Suprapubic skin (tissue), 4 donors: ENCODE results near the gene UGT2A2. TPM values are rescaled to one million over a fixed set of nuclear protein-coding genes. Genes with fewer than 3 reads are reported as not detected.

Source experiments
- DNase-seq, 2 donors: peaks; one replicate each; pipeline ENCODE4 v3.0.0-alpha.2; 2019; ENCODE audit warnings: low spot score in 2 of 2
- H3K27ac ChIP-seq: fragments of 200-600 bp; sonication (generic); one replicate; pipeline ENCODE4 v1.5.1; 2019
- H3K27me3 ChIP-seq: fragments of 200-600 bp; sonication (generic); one replicate; pipeline ENCODE4 v1.5.1; 2019
- H3K36me3 ChIP-seq: fragments of 200-600 bp; sonication (generic); one replicate; pipeline ENCODE4 v1.5.1; 2019
- H3K4me1 ChIP-seq: fragments of 200-600 bp; sonication (generic); one replicate; pipeline ENCODE4 v1.5.1; 2019
- H3K4me3 ChIP-seq: fragments of 200-600 bp; sonication (generic); one replicate; pipeline ENCODE4 v1.5.1; 2019; ENCODE audit warnings: mild to moderate bottlenecking
- H3K9me3 ChIP-seq: fragments of 200-600 bp; sonication (generic); one replicate; pipeline ENCODE4 v1.5.1; 2019
- EP300 ChIP-seq: sonication (generic); formaldehyde crosslinking; IDR thresholded peaks from one replicate; pipeline ENCODE4 v1.6.1; 2017; ENCODE audit warnings: antibody characterized with exemption
- POLR2A ChIP-seq, 2 donors: fragments of 450-650 bp; IDR thresholded peaks; one replicate each; pipeline ENCODE4 v1.6.1; 2017; ENCODE audit warnings: antibody characterized with exemption in 2 of 2, mild to moderate bottlenecking in 2 of 2, moderate library complexity in 2 of 2
- POLR2AphosphoS5 ChIP-seq, 3 donors: sonication (generic); formaldehyde crosslinking; IDR thresholded peaks; one replicate each; pipeline ENCODE4 v1.6.1; 2017; ENCODE audit warnings: antibody characterized with exemption in 3 of 3
- WGBS: methylation state at CpG from one replicate; pipeline ENCODE4 v1.1.5; 2018; 5-methylcytosine and 5-hydroxymethylcytosine counted together
- total RNA-seq, 4 donors: library from RNA; depleted of rRNA; stranded (reverse); fragments of >200 nt; gene quantifications; one replicate each; pipeline ENCODE4 v1.1.0, GENCODE V29; 2016
- TF ChIP-seq, protein P1 (sequence below), 2 donors: fragments of 200-600 bp in 1 of 2; fragments of 450-650 bp in 1 of 2; sonication (generic) in 1 of 2; IDR thresholded peaks; one replicate each; pipeline ENCODE4 v1.5.1; 2016 to 2019; ENCODE audit warnings: antibody characterized with exemption in 2 of 2, mild to moderate bottlenecking in 1 of 2, moderate library complexity in 1 of 2

UGT2A2 gene
- total RNA-seq, 4 donors from 2014 or later: not detected

DNA sequence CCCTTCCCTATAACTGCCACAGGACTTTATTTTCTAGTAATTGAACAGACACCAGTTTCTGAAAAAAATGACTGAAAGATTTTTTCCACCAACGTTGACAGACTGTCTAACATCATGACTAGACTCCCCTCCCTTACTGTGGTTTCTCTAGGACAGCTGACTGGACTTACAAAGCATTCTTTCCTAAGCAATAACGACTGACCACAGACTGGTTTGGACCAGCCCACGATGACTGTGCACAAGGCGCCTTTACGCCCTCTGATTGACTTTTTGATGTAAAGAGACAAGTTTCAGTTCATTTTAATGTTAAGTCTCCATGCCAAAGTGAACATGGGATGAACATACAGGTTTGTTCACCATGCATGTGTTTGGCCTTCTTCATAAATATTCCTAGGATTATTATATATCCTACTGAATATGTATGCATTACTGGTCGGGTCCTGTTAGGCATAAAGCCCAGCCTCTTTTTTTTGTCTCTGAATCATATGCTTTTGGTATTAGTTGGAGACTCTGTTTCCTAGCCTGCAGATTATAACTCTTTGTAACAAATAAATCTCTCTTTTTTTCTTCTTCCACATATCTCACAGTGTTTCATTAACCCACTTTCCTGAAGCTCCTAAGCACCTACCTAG lies 93.2 kb downstream of the UGT2A2 start:
- WGBS: 53% methylated on average over 6 of the region's 6 CpGs

More for the DNA sequence above, 93.2 kb downstream of the UGT2A2 start:
- DNase-seq: no peak
- Histone ChIP-seq H3K27me3 (no peaks in the 10 kb centered on the region), H3K27ac (no peak overlapping the region), H3K4me3 (no peak overlapping the region), H3K36me3 (no peaks in the 10 kb centered on the region), H3K4me1 (no peaks in the 10 kb centered on the region), H3K9me3 (no peaks in the 10 kb centered on the region)
- no peak for TF ChIP-seq POLR2AphosphoS5 (IDR thresholded peaks at IDR 0.05)
- TF ChIP-seq, protein P1, sequence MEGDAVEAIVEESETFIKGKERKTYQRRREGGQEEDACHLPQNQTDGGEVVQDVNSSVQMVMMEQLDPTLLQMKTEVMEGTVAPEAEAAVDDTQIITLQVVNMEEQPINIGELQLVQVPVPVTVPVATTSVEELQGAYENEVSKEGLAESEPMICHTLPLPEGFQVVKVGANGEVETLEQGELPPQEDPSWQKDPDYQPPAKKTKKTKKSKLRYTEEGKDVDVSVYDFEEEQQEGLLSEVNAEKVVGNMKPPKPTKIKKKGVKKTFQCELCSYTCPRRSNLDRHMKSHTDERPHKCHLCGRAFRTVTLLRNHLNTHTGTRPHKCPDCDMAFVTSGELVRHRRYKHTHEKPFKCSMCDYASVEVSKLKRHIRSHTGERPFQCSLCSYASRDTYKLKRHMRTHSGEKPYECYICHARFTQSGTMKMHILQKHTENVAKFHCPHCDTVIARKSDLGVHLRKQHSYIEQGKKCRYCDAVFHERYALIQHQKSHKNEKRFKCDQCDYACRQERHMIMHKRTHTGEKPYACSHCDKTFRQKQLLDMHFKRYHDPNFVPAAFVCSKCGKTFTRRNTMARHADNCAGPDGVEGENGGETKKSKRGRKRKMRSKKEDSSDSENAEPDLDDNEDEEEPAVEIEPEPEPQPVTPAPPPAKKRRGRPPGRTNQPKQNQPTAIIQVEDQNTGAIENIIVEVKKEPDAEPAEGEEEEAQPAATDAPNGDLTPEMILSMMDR (IDR thresholded peaks at IDR 0.05): no peak
- no peak for TF ChIP-seq EP300
- TF ChIP-seq POLR2A (IDR thresholded peaks at IDR 0.05): no peak

Other genes starting within 250 kb of the UGT2A2 start
- 1 to 10 TPM in 1 of 4 donors, not detected in 3; 1.9 TPM for gene UGT2B4, start 143.7 kb downstream of the UGT2A2 start, total RNA-seq
- gene UGT2A1, start 13.6 kb upstream of the UGT2A2 start, total RNA-seq: 1 to 10 TPM in 3 of 4 donors, not detected in 1; 1.6 to 2.4 (median 1.9) TPM
- gene SULT1B1, start 121.0 kb upstream of the UGT2A2 start, total RNA-seq: under 1 TPM; 0.08 to 0.24 (median 0.23) TPM
- gene SULT1E1, start 220.5 kb upstream of the UGT2A2 start, total RNA-seq: 100 to 1,000 TPM in 1 of 4 donors, 10 to 100 TPM in 3; 18.6 to 198 (median 44.1) TPM